ENCODE results near the gene SPRY1.

Gene SPRY1

DNA sequence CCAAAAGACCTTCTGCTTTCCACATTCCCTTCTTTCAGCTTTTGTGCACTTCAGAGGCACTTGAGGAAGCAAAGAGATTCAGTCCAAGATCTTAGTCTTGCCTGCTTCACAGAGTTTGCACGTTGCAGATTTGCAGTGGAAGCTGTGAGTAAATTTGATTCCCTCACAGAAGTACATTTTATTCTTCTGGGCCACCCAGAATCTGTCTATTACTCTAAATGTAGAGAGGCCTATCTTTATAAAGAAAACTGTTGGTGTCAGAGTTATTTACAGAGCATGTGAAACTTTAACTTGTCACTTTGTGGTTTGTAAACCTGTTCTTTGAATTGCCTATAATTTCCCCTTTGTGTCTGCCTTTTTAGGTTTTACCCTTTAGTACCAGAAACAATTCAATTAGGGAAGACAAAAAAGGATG is 15.5 kb downstream of the SPRY1 start:
- DNase-seq, result no peak

DNA sequence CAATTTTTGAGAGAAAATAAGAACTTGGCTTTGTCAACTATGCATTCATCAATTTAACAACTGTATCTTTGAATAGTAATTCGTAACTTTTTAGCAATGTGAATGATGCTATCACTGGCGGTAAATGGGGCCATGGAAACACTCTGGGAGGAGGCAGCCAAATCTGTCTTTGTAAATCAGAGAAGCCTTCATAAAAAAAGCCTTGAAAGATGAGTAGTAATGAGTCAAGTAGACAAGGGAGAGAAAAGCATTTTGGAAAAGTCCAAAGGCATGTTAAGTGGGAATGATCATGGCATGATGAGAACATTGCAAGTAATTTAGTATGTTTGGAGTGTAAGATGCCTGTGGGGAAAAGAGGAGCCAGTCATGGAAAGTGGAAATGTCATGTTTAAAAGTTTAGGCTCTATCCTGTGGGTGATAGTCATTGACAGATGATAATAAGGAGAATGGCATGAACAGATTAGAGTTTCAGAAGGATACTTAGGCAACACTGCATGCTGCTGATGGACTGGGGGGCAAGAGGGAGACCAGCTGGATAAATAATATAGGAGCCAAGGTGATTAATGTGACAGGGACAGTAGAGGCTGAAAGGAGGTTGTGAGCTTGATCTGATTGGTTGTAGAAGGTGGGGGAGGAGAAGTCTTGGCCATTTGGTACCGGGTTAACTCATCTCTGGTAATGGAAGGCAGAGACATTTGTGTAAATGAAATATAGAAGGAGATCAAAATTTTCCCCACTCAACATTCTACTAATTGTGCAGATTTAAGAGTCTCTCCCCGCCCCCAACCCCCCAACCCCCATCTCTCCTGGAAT is 16.3 kb downstream of the SPRY1 start:
- no peak for DNase-seq

DNA sequence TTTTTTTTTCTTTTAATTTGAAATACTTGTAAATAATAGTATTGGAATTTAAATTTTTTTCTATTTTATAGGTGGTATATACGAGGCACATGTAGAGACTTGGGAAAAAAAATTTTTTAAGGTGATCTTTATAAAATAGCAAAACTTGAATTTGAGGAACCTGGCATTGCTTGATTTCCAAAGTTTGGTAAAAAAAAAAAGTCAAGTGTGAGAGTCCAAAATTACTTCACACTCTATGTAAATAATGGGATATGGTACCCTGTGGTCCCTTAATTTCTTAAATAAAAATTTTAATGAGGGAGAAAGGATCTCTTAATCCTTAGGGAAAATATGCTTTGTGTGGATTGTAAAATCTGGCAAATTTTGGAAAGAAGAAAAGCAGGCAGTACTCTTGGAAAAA is 19.0 kb downstream of the SPRY1 start:
- DNase-seq, result no peak

DNA sequence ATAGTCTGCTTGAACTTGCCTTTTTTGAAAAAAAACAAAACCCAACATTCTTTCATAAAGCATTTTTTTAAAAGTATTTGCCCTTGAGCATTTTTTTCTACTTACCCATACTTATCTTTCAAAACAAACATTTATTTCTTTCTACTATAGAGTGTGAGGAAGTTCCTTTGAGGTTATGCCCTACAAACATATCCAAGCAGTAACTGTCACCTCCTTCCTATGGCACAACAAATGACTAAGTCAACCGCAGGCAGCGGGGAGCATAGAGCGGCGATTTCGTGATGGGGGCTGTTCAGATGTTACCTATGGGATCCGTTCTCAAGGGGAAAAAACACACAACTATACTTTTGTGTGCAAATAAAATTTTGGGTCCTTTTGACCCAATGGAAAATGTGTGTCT is 19.4 kb downstream of the SPRY1 start:
- no peak for DNase-seq

DNA sequence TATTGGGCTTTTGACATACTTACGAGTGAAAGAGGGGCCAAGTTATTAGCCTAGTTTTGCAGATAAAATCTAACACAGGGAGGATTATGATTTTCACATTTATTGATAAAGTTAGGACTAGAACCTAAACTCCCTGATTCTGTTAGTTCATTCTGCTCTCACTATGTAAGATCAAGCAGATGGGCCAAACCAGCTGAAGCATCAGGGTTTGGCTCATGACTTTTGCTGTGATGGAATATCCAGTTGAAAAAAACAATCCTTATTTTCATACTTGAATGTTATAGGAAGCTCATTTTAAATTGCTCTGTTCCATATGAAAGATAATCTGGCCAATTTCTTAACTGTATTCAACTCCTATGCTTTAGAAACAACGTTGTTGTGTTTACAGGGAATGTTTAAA is 21.2 kb downstream of the SPRY1 start:
- DNase-seq, result no peak

DNA sequence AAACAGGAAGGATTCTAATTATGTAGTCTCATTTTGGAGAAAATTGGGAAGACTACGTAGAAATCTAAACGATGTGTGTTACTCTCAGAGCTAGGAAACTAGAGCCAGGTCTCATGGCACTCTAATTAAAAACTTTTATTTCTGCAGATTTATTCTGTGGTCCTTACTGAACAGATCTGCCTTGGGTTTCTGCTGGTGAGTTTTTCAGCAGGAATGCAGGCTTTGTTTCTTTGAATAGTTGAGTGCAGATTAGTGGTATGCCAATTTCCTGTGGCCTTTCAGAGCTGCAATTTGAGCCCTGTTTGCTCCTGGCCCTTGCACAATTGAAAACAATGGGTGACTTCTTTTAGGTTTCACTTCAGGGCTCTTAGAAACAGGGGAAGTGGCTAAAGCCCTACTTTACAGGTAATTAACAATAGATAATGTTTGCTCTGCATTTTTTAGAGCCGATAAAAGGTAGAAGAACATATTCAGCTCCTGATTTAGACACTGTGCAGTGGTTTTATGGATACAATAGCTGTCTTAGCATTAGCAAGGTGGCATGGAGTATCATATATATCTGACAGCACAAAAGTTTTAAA is 21.8 kb downstream of the SPRY1 start:
- no peak for DNase-seq

DNA sequence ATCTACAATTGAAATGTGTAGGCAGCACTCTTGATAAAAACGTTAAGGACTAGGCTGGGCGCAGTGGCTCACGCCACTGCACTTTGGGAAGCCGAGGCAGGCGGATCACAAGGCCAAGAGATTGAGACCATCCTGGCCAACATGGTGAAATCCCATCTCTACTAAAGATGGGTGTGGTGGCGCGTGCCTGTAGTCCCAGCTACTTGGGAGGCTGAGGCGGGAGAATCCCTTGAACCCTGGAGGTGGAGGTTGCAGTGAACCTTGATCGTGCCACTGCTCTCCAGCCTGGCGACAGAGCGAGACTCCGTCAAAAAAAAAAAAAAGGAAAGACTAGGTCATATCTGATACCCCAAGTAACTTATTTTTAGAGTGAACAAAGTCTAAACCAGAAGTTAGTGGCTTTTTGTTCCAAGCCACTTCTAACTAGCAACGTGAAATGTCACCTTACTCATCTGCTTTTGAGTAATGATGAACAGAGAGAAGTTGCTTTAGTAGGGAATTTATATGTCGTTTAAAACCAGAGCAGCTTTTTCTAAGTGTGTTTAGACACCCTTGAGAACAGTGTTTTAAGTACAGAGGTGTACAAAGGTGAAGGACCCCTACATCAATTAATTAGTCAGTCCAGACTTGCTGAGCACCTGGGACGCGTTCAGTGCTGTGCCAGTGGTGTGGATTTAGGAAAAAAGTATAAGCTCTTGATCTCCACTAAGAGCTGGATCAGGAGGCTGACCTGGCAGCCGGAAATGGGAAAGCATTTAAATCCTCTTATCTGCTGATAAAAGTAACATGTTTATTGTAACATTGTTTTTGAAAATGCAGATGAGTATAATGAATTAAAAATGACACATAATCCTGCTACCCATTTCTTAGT is 23.5 kb downstream of the SPRY1 start:
- no peak for DNase-seq

DNA sequence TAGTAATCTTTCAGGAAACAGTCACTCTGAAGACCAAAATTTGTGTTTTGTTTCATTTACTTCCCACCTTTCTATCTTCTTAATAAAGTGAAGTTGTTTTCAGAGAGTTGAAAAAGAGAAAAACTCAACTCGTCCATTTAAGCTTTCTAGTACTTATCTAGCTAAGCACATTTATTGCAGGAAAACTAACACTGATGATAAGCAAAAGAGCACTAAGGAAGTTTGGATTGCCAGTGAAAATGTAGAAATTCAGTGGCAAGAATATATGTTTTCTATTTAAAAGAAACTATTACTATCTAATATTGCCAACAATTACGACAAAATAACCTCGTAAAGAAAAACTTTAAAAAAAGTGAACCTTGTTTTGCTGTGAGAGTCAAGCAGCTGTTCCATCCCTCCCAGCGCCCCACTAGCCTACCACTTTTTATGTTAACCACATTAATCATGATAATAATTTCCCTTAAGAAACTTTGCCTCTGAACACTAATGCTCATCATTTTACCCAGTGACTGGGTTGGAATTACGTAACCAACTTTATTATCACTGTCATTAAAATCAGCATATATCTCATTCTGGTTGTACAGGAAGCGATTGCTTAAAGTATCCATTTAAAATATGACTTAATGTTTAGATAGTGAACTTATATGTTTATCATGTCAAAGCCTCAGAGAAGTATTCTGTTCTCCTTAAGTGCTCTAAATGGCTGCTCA is 24.8 kb downstream of the SPRY1 start:
- no peak for DNase-seq

DNA sequence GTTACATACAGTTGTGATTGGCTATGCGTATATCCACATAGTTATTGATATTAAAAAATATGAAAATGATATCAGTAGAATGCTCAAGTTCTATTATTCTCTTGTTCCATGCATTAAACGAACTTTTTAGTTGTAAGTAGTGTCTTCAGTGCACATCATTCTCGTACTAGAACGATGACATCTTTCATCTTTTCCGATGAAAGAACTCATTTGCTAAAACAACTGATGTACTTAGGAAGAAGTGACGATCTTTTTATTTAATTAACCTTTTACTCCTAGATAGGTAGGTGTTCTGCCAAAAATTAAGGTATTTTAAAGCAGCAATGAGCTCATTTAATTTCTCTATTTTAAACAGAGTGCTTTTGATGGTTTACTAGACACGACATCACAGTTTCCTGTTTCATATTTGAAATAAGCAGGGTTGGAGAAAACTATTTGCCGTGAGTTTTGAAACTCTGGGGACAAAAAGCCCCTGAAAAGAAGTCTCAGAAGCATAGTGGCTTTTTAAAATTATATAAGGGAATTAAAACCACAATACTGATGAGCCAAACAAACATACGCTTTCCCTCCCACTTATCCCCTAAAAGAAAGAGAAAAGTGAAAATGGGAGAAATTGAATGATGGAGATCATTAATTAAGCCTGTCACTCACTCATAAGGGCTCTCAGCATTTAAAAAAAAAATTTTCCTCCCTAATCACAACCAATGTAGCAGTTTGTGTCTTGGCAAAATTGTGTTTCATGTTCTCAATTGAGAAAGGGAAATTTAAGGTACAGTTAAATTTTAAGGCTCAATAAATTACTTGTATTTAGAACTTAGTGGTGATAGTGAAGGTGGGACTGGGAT is 25.6 kb downstream of the SPRY1 start:
- no peak for DNase-seq

DNA sequence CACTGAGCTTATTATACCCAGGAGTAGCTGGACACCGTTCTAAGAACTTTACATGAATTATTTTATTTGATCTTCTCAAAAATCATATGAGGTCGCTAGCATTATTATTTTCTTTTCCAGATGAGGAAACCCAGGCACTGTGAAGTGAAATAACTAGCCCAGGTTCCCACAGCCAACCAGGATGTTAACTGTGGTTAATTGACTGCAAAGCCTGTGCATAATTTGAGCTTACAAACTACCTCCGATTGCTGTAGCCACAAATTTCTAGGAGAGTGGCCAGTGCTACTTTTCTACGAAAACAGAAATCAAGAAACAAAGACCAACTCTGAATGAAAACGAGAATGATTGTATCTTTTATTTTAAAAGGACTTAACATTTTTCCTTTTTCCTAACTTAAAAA is 27.2 kb downstream of the SPRY1 start:
- DNase-seq, result no peak

DNA sequence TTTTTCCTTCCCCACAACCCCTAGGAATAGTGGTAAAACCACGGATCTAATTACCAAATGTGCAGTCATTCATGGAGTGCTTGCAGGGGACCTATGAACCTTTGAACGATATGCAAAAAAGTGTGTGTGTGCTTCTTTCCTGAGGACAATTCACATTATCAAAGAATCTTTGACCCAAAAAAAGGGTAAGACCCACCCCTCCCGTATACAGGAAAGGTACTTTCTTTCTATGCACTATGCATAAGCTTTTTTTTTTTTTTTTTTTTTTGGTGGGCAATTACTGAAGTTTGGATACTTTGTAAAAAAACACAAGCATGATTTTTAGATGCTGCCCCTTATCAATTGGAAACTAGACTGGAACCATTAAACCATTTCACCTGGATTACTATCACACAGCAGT is 31.4 kb downstream of the SPRY1 start:
- no peak for DNase-seq

DNA sequence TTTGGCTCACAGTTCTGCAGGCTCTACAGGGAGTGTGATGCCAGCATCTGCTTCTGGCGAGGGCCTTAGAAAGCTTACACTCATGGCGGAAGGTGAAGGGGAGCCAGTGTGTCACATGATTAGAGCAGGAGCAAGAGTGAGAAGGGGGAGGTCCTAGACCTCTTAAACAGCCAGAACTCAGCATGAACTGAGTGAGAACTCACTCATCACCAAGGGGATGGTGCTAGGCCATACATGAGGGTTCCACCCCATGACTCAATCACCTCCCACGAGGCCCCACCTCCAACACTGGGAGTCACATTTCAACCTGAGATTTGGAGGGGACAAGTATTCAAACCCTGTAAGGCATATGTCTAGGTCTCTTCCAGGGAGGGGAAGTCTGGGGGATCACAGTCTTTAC is 33.4 kb downstream of the SPRY1 start:
- no peak for DNase-seq

DNA sequence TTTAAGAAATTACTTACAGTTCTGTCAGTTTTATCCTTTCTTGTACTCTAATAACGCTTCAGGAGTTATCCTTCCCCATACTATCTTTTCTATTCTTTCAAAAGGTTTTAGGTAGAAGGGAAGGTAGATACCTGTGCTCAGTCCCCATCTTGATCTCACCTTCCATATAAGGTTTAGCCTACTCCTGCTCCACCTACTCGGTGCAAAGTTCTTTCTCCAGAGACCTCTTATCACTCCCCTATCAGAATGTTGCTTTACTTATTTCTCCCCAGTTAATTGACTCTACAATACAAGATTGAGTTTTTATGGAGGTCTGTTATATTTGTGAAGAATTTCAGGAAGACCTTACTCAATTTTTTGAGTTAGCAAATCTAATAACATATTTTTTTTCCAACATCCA is 33.9 kb downstream of the SPRY1 start:
- no peak for DNase-seq

DNA sequence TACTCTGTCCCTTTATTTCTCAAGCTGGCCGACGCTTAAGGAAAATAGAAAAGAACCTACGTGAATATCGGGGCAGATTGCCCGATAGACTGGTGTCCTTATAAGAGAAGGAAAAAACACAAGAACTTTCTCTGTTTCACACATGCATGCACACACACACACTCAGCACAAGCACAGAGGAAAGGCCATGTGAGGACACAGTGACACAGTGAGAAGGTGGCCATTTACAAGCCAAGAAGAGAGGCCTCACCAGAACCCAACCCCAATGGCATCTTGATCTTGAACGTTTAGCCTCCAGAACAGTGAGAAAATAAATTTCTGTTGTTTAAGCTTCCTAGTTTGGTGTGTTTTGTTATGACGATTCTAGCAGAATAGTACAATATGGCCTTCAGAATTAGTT is 37.0 kb downstream of the SPRY1 start:
- DNase-seq, result no peak

DNA sequence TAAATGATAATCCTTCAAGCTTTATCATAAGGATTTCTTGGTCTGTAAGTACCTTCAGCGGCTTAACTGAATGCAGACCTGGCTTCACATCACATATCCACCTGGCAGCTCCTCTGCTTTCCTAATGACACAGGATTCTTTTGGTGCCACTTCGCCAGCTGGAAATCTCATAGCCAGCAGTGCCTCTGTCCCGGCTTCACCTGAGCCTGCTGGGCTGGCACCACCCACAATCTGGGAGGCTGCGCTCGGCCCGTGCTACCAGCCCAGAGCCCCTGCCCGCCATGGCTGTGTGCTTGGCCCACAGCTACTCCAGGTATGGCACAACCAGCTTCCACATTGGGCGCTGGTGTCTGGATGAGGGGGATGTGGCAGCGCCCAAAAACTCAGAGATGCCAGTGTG is 37.4 kb downstream of the SPRY1 start:
- DNase-seq, result no peak

DNA sequence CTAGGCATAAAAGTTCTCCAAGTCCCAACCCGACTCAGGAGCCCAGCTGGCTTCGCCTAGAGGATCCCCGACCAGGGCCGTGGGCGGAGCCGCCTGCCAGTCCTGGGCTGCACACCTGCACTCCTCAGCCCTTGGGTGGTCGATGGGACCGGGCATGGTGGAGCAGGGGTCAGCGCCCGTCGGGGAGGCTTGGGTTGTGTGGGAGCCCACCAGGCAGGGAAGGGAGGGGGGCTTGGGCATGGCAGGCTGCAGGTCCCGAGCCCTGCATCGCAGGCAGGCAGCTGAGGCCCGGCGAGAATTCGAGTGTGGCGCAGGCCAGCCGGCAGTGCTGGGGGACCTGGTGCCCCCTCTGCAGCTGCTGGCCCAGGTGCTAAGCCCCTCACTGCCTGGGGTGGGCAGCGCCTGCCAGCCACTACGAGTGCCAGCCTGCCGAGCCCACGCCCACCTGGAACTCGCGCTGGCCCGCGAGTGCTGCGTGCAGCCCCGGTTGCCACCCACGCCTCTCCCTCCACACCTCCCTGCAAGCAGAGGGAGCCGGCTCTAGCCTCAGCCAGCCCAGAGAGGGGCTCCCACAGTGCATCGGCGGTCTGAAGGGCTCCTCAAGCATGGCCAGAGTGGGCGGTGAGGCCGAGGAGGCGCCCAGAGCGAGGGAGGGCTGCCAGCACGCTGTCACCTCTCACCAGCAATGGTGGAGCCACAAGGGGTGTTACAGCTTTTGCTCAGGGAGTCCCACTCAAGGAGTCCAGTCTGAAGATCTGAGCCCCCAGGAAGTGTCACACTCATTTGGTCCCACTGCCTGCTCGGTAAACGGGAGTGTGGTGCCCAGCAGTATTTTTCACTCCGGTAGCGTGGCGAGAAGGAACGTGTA is 38.9 kb downstream of the SPRY1 start:
- no peak for DNase-seq

DNA sequence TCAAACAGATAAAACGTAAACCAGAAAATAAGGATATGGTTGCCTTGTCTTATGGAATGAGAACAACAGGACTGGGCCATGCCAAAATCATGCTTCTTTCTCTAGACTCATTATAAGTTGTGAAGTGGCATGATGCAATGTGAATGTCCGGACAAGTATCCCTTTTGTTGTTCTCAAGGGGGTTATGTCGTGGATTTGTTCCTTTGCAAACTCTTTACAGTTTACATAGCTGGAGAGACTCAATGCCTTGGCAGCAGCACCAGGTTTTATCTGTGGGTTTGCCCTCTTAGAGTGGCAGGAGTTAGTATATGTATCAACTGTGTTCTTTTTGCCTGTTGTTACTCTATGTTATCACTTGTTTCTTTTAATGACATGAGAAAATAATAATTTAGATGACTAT is 41.4 kb downstream of the SPRY1 start:
- no peak for DNase-seq

DNA sequence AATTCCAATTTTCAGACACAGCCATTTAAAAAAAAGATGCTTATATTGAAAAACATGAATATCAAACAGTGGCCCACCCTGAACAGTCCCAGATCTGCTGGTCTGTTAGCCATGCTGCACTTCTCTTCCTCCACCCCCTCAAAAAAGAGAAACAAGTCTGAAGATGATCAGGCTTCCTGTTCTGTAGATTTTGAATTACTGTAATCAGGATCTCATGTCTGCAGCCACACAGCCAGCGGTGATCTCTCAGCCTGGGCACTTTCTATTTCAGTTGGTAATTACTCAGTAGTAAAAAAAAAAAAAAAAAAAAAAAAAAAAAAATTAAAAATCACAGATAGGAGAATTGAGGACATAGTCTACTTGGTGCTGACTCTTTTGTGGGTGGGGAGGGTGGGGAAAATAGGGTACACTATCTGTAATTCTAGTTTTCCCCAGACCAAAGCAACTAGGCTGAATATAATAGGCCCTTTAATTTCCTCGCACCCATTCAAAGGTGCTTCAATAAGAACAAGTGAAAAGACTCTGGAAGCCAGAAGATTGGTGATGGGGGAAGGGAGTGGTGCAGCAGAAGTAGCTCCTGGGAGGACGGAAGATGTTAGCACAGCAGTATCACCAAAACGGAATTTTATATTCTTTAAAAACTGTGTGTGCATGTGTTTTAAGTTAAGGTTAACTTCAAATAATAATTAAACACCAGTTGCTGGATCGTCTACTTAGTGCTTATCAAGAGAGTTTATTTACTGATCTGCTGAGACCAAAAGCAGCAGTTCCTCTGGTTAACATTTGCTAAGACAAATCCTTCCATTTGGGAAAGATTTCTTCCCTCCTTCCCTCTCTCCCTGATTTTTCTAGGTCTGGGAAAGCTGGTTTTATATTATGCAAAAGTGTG is 47.0 kb downstream of the SPRY1 start:
- DNase-seq, result no peak

DNA sequence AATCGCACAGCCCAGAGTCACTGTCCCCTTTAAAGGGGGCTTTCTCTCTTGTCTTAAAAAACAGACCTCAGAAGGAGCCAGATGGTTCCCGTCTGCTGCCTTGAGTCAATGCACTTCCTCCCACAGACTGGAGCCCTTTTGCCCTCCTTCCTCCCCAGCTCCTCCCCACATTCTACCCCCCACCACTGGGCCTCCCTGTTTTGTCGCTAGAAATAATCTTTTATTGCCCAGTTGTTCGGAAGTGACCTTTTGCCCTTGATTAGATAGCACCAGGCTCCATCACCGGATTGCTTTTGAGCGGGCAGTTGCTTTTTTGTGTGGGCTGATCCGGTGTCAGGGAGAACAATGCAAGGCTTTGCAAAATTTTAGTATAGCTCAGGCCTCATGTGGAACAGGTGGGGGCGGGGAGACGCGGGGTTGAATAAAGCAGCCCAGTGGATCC is 47.7 kb downstream of the SPRY1 start:
- DNase-seq, result no peak

DNA sequence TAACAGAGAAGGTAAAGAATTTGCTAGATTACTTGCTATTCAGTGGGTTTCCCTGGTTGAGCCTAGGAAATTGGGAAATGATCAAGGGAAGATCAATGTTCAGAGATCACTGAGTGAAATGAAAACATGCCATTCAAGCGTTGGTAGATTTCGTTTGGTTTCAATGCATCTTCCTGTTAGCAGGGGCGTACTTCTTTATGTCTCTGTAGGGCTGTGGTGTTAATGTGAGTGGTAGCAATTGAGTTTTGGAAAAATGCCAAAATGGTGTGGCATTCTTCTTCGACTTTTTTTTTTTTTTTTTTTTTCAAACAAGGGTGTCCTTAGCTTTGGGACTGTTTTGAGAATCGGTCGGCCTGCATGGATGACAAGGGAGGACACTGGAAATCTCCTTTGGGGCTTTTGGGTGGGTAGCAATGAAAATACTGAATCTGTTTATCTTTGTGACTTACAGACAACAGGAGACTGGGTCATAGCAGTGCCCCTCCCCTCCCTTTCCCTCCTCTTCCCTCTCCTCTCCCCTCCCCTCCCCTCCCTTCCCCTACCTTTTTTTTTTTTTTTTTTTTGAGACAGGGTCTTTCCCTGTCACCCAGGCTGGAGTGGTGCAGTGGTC is 50.4 kb downstream of the SPRY1 start:
- no peak for DNase-seq
